HG03378 (cell line): ENCODE measurements around the gene MORN1.

Source experiments
- ATAC-seq: cut with Tn5 transposase; IDR thresholded peaks from one replicate; pipeline ENCODE4 v1.9.1; 2021; ENCODE audit warnings: mild to moderate bottlenecking, moderate library complexity; ENCODE audit not compliant: unreplicated experiment

The MORN1 gene

DNA sequence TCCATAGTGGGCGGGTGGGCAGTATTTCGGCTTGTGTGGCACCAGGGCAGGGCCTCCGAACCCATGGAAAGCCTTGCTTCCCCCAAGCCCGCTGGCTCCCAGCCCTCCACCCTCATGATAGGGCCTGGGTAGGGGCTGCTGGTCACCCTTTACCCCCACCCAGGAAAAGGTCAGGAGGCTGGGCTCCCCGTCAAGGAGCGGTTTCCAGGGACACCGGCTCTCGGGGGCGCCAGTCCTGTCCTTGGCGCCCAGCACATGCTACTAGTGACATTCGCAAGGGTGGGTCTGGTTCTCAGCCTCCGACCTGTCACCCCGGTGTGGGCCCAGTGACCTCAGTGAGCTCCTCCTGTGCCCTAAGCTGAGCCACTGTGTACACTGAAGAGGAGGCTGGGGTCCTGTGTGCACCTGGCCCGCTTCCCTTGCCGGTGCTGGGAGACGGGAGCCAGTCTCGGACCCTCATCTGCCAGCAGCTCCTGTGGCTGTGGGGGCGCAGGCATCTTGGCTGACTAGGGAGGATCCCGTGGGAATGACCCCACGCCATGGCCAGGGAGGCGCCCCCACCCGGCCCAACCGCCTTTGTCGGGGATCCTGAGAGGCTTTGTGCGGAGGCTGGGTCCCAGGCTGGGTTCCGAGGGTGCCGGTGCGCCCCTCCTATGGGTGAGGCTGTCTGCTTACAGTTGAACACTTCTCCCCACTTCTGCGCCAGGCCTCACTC lies 108.6 kb downstream of the MORN1 start:
- ATAC-seq, result no peak

DNA sequence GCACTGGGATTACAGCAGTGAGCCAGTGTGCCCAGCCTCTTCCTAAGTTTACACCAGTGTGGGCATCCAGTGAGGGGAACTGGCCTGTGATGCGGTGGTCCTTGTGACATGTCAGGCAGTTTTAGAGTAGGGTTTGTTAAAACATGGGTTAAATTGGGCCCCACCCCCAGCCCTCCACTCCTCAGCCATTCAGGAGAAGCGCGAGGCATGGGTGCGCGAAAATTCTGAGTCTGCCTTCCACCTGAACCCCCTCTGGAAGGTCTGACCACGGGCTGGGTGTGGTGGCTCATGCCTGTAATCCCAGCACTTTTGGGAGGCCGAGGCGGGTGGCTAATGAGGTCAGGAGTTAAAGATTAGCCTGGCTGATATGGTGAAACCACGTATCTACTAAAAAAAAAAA lies 111.5 kb downstream of the MORN1 start:
- no peak for ATAC-seq

DNA sequence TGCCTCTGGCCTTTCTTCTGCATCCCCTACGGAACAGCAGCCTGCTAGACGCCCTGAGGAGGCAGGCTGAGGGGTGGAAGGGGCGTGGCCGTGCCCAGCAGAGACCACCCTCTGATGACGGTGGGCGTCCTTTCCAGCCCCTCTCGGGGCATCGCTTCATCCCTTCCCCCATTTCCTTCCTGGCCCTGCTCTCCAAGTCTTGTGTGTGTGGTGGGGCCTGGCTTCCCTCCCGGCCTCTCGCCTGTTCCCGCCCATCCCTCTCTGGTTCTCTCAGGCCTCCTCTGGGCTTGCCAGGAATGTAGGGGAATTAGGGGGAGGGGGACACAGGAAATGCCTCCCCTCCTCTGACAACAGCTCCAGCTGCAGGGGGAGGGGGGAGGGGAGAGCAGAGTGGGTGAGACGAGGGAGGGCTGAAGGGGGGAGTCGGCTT lies 112.1 kb downstream of the MORN1 start:
- ATAC-seq, result no peak

DNA sequence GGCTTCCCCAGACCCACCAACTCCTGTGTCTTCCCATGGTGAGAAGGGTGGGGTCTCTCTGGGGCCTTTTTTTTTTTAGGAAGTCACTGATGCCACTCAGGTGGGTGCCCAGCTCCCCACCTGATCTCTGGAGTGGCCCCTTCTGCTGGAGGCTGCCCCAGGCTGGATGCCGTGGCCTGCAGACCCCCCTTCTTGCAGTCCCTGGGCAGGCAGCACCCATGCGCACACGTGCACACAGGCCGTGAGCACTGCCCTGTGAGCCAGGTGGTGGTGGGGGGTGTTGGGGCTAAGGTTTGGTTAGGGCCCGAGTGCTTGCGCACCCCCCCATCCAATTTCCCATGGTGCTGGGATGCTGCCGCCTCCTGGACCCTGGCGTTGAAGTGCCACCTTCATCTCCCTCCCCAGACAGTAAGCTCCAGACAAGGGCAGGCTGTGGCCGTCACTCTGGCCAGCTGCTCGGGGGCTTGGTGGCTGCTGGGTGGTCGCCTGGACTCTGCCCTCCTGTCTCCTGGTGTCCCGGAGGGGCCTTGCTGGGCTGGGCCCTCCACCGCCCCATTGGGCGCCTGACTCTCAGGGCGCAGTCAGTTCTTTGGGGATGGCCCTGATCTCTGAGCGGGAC lies 112.7 kb downstream of the MORN1 start:
- ATAC-seq, result no peak

DNA sequence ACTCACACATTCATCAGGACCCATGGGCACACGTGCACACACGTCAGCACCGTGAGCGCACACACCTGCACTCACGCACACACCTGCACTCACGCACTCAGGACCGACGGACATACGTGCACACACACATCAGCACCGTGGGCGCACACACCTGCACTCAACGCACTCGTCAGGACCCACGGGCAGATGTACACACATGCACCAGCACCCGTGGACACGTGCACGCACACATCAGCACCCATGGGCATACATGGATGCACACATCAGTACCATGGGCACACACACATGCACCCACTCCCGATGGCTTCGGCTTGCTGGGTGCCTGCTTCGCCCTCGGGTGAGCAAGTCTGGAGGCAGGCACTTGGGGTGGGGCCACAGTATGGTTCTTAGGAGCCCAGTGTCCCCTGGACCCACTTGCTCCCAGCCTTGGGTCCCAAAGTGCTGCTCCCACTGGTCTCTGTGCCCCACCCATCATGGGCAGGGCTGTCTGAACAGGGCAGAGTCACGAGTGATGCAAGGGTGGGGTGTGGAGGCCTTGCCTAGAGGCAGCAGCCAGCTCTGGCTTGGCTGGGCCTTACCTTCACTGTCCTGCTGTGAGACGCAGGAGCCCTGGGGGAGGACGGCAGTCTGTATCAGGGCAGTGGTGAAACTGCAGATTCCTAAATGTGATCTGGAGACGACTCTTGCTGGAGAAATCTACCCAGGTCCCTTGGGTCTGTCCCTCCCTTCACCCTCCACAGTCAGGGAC lies 113.4 kb downstream of the MORN1 start:
- ATAC-seq, result no peak

DNA sequence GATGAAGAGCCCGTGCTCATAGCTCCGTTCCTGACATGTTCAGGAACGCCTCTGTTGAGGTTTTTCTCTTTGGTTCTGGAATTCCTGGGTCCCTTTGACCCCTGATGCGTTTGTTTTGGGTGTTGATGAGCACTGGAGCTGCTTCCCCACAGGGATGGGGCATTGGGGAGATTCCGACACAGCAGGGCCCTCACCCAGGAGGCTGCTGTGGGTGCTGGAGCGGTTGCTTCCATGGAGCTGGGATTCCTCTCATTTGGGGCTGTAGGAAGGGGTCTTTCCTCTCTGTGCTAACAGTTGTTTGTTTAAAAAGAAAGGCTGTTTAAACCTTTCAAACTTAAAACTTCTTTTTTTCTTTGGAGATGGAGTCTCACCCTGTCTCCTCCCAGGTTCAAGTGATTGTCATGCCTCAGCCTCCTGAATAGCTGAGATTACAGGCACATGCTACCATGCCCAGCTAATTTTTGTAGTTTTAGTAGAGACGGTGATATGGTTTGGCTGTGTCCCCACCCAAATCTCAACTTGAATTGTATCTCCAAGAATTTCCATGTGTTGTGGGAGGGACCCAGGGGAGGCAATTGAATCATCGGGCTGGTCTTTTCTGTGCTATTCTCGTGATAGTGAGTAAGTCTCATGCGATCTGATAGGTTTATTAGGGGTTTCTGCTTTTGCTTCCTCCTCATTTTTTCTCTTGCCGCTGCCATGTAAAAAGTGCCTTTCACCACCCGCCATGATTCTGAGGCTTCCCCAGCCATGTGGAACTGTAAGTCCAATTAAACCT lies 114.4 kb downstream of the MORN1 start:
- ATAC-seq, result no peak

DNA sequence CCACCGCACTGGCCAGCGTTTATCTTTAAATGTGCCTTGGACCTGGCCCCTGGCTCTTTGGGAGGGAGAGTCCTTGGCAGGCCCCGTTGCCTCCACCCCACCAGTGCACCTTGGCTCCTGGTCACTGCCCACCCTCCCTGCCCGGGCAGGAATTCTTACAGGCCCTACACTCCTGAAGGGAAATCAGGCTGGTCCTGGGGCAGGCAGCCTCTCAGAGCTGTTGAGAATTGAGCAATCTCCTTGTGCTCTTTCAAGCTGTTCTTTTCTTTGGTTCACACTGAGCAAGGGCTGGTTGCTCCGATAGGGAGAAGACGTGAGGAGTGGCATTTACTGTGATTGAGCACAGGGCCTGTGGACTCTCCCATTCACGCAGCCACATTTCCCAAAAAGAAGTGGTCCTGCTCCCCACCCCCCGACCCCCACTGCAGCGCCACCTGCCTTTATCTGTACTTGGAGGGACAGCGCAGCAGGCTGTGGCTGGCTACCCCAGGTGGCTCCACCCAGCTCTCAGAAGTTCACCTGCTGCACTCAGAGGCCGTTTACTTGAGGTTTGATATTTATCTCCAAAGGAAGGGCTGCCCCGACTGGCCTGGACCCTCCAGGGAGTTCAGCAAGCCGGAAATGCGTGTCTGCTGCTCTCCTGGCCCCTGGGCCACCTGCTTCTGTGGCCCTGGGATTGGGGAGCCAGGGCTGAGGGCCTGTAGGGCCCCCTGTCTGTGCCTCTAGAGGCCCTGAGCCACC lies 115.4 kb downstream of the MORN1 start:
- no peak for ATAC-seq

DNA sequence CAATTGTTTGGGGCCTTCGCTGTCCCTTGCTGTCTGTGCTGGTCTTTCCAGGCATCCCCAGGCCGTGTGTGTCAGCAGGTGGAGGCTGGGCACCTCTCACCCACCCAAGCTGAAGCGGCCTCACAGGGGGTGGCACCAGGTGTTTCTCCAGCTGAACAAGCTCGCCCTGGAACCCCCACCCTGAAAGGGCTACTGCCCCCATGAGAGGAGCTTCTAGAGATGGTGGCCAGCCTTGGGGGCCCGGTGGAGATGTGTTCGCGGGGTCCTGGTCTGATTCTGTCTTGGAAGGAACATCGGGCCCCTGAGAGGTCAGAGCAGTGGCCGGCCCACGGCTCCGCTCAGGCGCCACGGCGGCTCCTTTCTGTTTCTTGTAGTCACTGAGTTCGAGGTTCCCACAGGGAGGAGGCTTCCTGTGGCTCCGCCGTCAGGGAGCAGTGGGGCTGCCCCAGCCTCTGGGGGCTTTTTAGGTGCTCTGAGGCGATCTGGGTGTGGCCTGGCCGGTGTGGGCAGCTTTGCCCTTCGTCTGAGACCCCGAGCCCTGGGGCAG lies 116.4 kb downstream of the MORN1 start:
- ATAC-seq, result no peak

DNA sequence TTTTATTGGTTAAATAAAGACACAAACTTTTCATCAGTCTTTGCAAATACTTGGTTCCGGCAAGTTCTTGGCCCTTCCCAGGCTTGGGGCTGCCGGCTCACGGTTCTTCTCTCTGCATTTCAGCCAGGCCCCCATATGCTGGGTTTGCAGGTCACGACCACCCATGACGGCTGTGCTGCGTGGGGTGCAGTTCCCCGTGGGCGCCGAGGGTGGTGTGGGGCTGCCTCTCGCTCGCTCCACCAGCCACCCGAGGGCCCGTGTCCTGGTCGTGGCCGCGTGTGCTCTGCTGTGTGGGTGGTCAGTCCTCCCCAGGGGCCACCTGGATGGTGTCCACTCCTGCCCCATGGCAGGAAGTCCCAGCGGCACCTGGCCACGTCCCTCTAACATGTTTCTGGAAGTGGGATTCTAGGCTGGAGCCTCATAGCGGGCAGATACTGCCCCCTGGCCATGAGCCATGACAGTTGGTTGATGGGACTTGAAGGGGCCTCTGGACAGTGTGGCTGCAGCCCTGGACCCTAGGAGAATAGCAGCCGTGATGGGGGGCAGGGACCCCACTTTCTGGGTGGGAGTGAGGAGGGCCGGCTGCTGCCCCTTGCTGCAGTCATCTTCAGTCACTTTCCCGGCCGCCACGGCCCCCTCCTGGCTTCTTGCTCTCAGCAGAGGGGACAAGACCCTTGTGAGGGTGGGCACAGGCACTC lies 117.0 kb downstream of the MORN1 start:
- ATAC-seq, result no peak

DNA sequence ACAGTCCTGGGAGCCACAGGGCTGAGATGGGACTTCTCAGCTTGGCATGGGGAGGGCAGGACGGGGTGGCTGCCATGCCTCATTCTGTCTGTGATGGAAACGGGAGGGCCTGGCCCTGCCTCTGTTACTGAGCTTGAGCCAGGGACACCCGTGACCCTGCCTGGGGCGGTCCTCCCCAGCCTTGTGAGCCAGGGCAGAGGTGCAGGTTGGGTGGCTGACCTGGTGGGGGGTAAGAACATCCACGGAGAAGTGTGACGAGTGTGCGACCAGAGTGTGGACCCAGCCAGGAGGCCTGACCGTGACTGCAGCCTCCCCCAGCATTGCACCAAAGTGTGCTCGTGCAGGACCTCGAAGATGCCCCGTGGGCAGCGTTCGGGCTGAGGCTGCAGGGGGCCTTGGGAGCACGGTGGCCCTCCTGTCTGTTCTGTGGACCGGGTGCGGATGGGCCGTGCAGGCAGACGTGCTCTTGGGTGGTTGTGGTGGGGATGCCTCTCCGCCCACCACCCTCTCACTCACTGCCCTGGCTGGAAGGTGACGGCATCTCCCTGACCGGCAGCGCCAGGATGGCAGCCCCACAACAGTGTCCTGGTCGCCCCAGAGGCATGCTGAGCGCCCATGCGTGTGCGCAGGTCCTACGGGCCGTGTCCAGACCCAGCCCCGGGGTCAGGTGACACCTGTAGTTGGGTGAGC lies 117.8 kb downstream of the MORN1 start:
- ATAC-seq, result no peak

DNA sequence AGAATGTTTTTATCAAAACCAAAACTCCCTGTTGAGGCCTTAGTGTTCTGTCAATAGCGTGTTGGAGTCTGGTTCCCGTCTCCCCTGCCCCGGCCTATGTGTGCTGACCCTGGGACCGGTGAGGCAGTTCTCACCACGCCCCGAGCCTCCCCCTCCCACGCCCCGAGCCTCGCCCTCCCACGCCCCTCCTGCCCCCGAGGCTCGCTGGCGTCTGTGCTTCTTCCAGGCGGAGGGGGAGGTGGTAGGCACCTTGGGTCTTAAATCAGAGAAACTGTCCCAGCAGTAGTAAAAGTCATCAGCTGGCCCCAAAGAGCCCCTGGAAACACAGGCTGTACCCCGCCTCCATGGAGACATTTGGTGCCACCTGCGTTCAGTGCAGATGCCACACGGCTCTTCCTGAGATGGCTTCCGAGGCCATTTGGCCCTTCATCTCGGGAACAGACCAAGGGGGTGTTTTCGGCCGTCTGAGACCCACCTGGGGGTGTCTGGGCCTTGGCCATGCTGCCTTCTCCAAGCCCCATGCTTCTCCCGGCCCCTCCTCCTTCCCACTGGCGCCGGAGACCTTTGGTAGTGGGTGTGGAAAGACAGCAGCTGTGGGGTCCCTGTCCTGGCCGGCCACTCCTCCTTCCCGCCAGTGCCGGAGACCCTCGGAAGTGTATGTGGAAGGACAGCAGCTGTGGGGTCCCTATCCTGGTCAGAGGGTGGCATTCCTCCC lies 118.5 kb downstream of the MORN1 start:
- ATAC-seq, result no peak

DNA sequence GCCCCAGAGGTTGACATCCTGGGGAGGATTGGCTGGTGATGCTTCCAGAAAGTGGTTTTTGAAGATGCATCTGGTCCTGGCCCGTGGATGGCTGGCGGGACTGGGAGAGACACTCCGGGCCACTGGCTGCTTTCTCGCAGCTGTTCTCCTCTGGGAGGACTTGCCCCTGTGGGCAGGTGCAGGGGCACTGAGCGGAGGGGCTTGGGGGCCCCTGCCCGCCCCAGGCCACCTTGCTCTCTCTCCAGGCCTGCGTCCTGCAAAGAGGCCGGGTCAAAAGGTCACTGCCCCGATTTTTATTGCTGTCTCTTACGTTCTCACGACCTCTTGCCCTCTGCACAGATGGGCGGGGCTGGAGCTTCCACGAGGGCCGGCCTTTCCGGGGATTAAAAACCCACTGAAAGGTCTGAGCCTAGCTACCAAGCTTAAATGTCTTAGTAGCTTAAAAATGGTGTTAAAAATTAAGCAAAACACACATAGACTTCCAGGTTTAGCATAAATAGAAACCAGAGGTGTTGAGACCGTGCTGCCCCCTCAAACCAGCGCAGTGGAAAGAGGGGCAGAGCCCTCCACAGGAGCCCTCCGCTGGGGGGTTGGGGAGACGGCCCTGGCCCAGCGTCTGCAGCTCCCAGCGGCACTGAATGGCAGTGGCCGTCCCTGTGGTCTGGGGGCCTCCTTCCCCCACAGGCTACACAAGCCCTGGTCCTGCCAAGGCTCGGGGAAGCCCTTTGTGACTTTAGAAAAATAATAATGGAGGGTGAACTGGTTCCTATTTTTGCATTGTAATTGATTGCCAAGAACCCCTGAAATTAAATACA lies 119.3 kb downstream of the MORN1 start:
- no peak for ATAC-seq
